K562 (cell line): ENCODE results near the gene NINJ2. TPM values are rescaled to one million over a fixed set of nuclear protein-coding genes. Genes with fewer than 3 reads are reported as not detected.

Source experiments
- ATAC-seq: fragments of 200-7000 bp; cut with Tn5 transposase; 3 replicates; pipeline ENCODE4 v1.9.1; 2020; ENCODE audit warnings: moderate library complexity
- BruUV-seq: library from RNA; stranded (reverse); fragments of 400-500 nt; replicated peaks from 2 replicates; lab custom pipeline; 2021; lab: Mats Ljungman, UMichigan
- CTCF ChIA-PET: fragments of 300-600 bp; formaldehyde crosslinking; extraction: SDS; loops from one replicate; lab custom pipeline; 2021; ENCODE audit warnings: low intra/inter-chr PET ratio; lab: Yijun Ruan, JAX
- POLR2A ChIA-PET: fragments of 300-600, 350-650 bp; sonication (Branson Sonifier 250); formaldehyde crosslinking; extraction: SDS; loops from one replicate; lab custom pipeline; 2021; ENCODE audit warnings: antibody characterized with exemption, inconsistent platforms; lab: Yijun Ruan, JAX
- DNase-seq, 4 experiments: peaks; one replicate each; pipeline versions ENCODE4 v3.0.0 to v3.0.0-alpha.2; 2011 to 2018; ENCODE audit warnings: low spot score in 3 of 4, mixed read lengths in 3 of 4; ENCODE audit errors: extremely low read depth in 1 of 4
- FAIRE-seq: peaks from 2 replicates; lab custom pipeline; 2011; peaks lifted over from hg19 to GRCh38; lab: Jason Lieb, UNC
- H2AFZ ChIP-seq: 2 replicates; pipeline ENCODE4 v1.6.0; 2011; ENCODE audit warnings: low read depth, low read length, control low read depth, inconsistent platforms
- H3K27ac ChIP-seq: fragments of 200-600 bp; 3 replicates; pipeline ENCODE4 v1.8.0; 2011; ENCODE audit warnings: low read depth, mild to moderate bottlenecking, control low read depth, inconsistent platforms, low read length, moderate library complexity, mixed read lengths; ENCODE audit errors: extremely low read depth
- H3K27me3 ChIP-seq, 2 experiments: fragments of 300-600 bp in 1 of 2; 2 replicates in 1 of 2; 3 replicates in 1 of 2; pipeline versions ENCODE4 v1.6.0 to v1.8.0; 2011; ENCODE audit warnings: inconsistent platforms in 2 of 2, low read length in 2 of 2, mild to moderate bottlenecking in 1 of 2, mixed read lengths in 1 of 2, moderate library complexity in 1 of 2; ENCODE audit not compliant: control insufficient read depth in 2 of 2, insufficient read depth in 2 of 2
- H3K36me3 ChIP-seq: fragments of 300-600 bp; 3 replicates; pipeline ENCODE4 v1.8.0; 2011; ENCODE audit warnings: mild to moderate bottlenecking, low read length, inconsistent platforms; ENCODE audit not compliant: control insufficient read depth, insufficient read depth
- H3K4me1 ChIP-seq, 2 experiments: fragments of 200-600 bp in 1 of 2; replicated peaks in 1 of 2; 2 replicates in 1 of 2; 3 replicates in 1 of 2; pipeline versions ENCODE4 v1.5.1 to v1.8.0; 2011; ENCODE audit warnings: inconsistent platforms in 2 of 2, low read length in 2 of 2, mild to moderate bottlenecking in 1 of 2, mixed read lengths in 1 of 2, moderate library complexity in 1 of 2; ENCODE audit not compliant: control insufficient read depth in 2 of 2, insufficient read depth in 2 of 2
- H3K4me2 ChIP-seq: 2 replicates; pipeline ENCODE4 v1.6.1; 2011; ENCODE audit warnings: low read length, control low read depth, inconsistent platforms, mixed read lengths; ENCODE audit not compliant: insufficient read depth
- H3K4me3 ChIP-seq: fragments of 200-600 bp; sonication (generic), shearing (Covaris generic); 2 replicates; pipeline ENCODE4 v1.5.1; 2016; ENCODE audit warnings: control low read depth, inconsistent platforms
- H3K79me2 ChIP-seq: fragments of 200-600 bp; 3 replicates; pipeline ENCODE4 v1.8.0; 2011; ENCODE audit warnings: low read length, inconsistent platforms; ENCODE audit not compliant: control insufficient read depth, insufficient read depth
- H3K9ac ChIP-seq, 2 experiments: 2 replicates each; pipeline versions ENCODE4 v1.6.0 to v1.6.1; 2011; ENCODE audit warnings: low read depth in 2 of 2, low read length in 2 of 2, control low read depth in 1 of 2, inconsistent platforms in 1 of 2, mild to moderate bottlenecking in 1 of 2, mixed read lengths in 1 of 2; ENCODE audit not compliant: insufficient read depth in 1 of 2
- H3K9me1 ChIP-seq: one replicate; pipeline ENCODE4 v1.6.0; 2011; ENCODE audit warnings: inconsistent platforms, mild to moderate bottlenecking, low read length, moderate library complexity; ENCODE audit not compliant: control insufficient read depth, insufficient read depth
- H3K9me3 ChIP-seq: replicated peaks from 2 replicates; pipeline ENCODE4 v1.5.1; 2011; ENCODE audit warnings: low read depth, low read length, inconsistent platforms; ENCODE audit not compliant: control insufficient read depth, insufficient read depth
- H4K20me1 ChIP-seq: replicated peaks from 2 replicates; pipeline ENCODE4 v1.6.1; 2011; ENCODE audit warnings: low read length, inconsistent platforms, mixed read lengths; ENCODE audit not compliant: control insufficient read depth, insufficient read depth
- ATF3 ChIP-seq, 2 experiments: fragments of 450-650 bp in 1 of 2; sonication (generic) in 1 of 2; formaldehyde crosslinking in 1 of 2; IDR thresholded peaks in 1 of 2; conservative IDR thresholded peaks in 1 of 2; 2 replicates each; pipeline versions ENCODE4 v1.6.1 to v1.8.1; 2016 to 2023; ENCODE audit warnings: mild to moderate bottlenecking in 2 of 2, moderate library complexity in 2 of 2, inconsistent platforms in 1 of 2, missing genetic modification reagents in 1 of 2
- CBX2 ChIP-seq: fragments of 200-600 bp; sonication (generic); IDR thresholded peaks from one replicate; pipeline ENCODE4 v1.6.1; 2012; ENCODE audit warnings: mild to moderate bottlenecking, low read length, inconsistent platforms; ENCODE audit not compliant: insufficient read depth, poor library complexity, severe bottlenecking
- CHD7 ChIP-seq: fragments of 200-600 bp; sonication (generic); IDR thresholded peaks from one replicate; pipeline ENCODE4 v1.6.1; 2012; ENCODE audit warnings: mild to moderate bottlenecking, low read depth, low read length, inconsistent platforms
- FOXP1 ChIP-seq: sonication (generic); formaldehyde crosslinking; IDR thresholded peaks from 2 replicates; pipeline ENCODE4 v1.8.0; 2022; ENCODE audit warnings: mild to moderate bottlenecking, missing genetic modification reagents
- GABPA ChIP-seq: fragments of 200-800 bp; sonication (Bioruptor generic); conservative IDR thresholded peaks from 2 replicates; pipeline ENCODE4 v1.6.1; 2016; ENCODE audit warnings: low read depth, missing genetic modification characterization, missing compliant biosample characterization
- HDAC1 ChIP-seq, 2 experiments: fragments of 450-650 bp; IDR thresholded peaks; 2 replicates each; pipeline ENCODE4 v1.6.1; 2016 to 2017; ENCODE audit warnings: inconsistent platforms in 1 of 2, mild to moderate bottlenecking in 1 of 2, moderate library complexity in 1 of 2
- RHOXF2B ChIP-seq: fragments of 250-450 bp; sonication (Bioruptor Pico); conservative IDR thresholded peaks from 2 replicates; pipeline ENCODE4 v1.5.1; 2021
- SAFB2 ChIP-seq: fragments of 200-400 bp; formaldehyde crosslinking; IDR thresholded peaks from 2 replicates; pipeline ENCODE4 v1.6.1; 2018; ENCODE audit warnings: borderline replicate concordance, low read length, low read depth, moderate library complexity; ENCODE audit not compliant: severe bottlenecking
- U2AF2 ChIP-seq: fragments of 200-400 bp; formaldehyde crosslinking; optimal IDR thresholded peaks from 2 replicates; pipeline ENCODE3; 2017; ENCODE audit warnings: low read depth, mild to moderate bottlenecking, low read length
- ZSCAN29 ChIP-seq: fragments of 450-650 bp; IDR thresholded peaks from 2 replicates; pipeline ENCODE4 v1.6.1; 2017
- WGBS: fragments of 100-300 bp; shearing (Covaris generic); methylation state at CpG from one replicate; pipeline ENCODE4 v1.1.6; 2016; ENCODE audit warnings: low coverage, mixed read lengths; ENCODE audit not compliant: insufficient coverage; ENCODE audit errors: missing lambda C conversion rate; 5-methylcytosine and 5-hydroxymethylcytosine counted together
- in situ Hi-C: fragments of 300-500 bp; cut with MboI; formaldehyde crosslinking; loops from 4 replicates; pipeline ENCODE4 v1.15.0; 2018; ENCODE audit warnings: inconsistent platforms, mixed read lengths
- intact Hi-C: fragments of 100-400 bp; cut with micrococcal nuclease; formaldehyde crosslinking; loops from 2 replicates; pipeline ENCODE4 v1.14.2; 2022
- polyA plus RNA-seq, 8 experiments: library from polyadenylated mRNA; depleted of rRNA in 4 of 8; stranded (reverse) in 5 of 8; unstranded in 3 of 8; fragments of >200 nt; fragmentation: Nextera tagmentation in 2 of 8; fragmentation: Illumina TruSeq in 1 of 8; extraction: Ambion mirVana in 2 of 8; extraction: Trizol in 1 of 8; gene quantifications; 2 replicates each; pipeline versions ENCODE4 v1.2.1 to v1.2.3, GENCODE V29; 2011 to 2014; ENCODE audit warnings: inconsistent platforms in 1 of 8, missing spikeins in 1 of 8
- total RNA-seq, 7 experiments: library from RNA; depleted of rRNA in 6 of 7; stranded (reverse); fragments of >200 nt in 6 of 7; fragmentation: Illumina TruSeq in 2 of 7; extraction: Trizol in 2 of 7; gene quantifications; 2 replicates each; pipeline versions ENCODE4 v1.2.1 to v1.2.3, GENCODE V29; 2011 to 2021; ENCODE audit warnings: low replicate concordance in 1 of 7

NINJ2 gene
- total and polyA plus RNA-seq, 9 of the 15 experiments (the other 6 are each of a cell fraction or from before 2014, with no cell fraction given), result 2.6 to 16.0 (median 4.5) TPM

- Histone ChIP-seq H3K36me3 (no peaks in the 10 kb centered on the region), H3K4me3 (no peak overlapping the region), H3K9me3 (no peaks in the 10 kb centered on the region), H3K27ac (no peak overlapping the region), H3K79me2 (no peaks in the 10 kb centered on the region), H4K20me1 (no peaks in the 10 kb centered on the region), H3K4me2 (no peak overlapping the region), H2AFZ (no peak overlapping the region), H3K9me1 (no peaks in the 10 kb centered on the region), H3K27me3 (peaks cover 19 to 49% of the 10 kb centered on the region in 2 experiments), H3K9ac (no peak overlapping the region), H3K4me1 (no peaks in the 10 kb centered on the region)
- in situ Hi-C loops (no loop called here), intact Hi-C loops (no loop called here)
- no peak for DNase-seq
- no peak for ATAC-seq
- CTCF ChIA-PET, result no interaction called here
- BruUV-seq, result no TSS peak
- FAIRE-seq, result no peak
- WGBS, result 5% methylated on average over 3 of the region's 7 CpGs
- POLR2A ChIA-PET, result interaction anchor here (0.6 kb wide), 1 partner anchor 866 kb away, joined by 3 read pairs; no protein-coding TSS in a partner anchor
- TF ChIP-seq GABPA (tag), result no peak
- no peak for TF ChIP-seq FOXP1 (CRISPR knock-in tag)
- no peak for TF ChIP-seq CBX2
- TF ChIP-seq U2AF2, result no peak
- TF ChIP-seq ATF3 (IDR thresholded peaks at IDR 0.05), result no peak
- no peak for TF ChIP-seq ATF3 (CRISPR knock-in tag; conservative IDR thresholded peaks at IDR 0.05)
- TF ChIP-seq HDAC1 (IDR thresholded peaks at IDR 0.05), result no peak
- TF ChIP-seq ZSCAN29, result no peak
- TF ChIP-seq SAFB2, result no peak
- no peak for TF ChIP-seq CHD7
- no peak for TF ChIP-seq RHOXF2B (CRISPR knock-in tag)
Observed at GRCh38 chr12:527241-527640, 136.0 kb downstream of the NINJ2 start.
